B cell (primary cell): ENCODE measurements around the gene TRH. TPM values are rescaled to one million over a fixed set of nuclear protein-coding genes. Genes with fewer than 3 reads are reported as not detected.
"Not testable (repeated sequence)": the region's sequence is repeated elsewhere in the genome, so short reads cannot be mapped to it uniquely, and the experiment has no call there.

Experiments
- ATAC-seq: fragments of 200-7000 bp; cut with Tn5 transposase; one replicate; pipeline ENCODE4 v1.10.0; 2021; ENCODE audit warnings: low read depth, mild to moderate bottlenecking, moderate number of reproducible peaks, moderate library complexity
- CTCF ChIA-PET: fragments of 350-600 bp; sonication (Branson Sonifier 250); formaldehyde crosslinking; loops from one replicate; lab custom pipeline; 2021; ENCODE audit warnings: antibody characterized with exemption, inconsistent platforms; lab: Charles Lee
- POLR2A ChIA-PET: fragments of 350-600 bp; sonication (Branson Sonifier 250); formaldehyde crosslinking; loops from one replicate; lab custom pipeline; 2021; ENCODE audit warnings: antibody characterized with exemption; lab: Charles Lee
- DNase-seq: peaks from one replicate; pipeline ENCODE4 v3.0.0; 2013
- H2AFZ ChIP-seq: 2 replicates; pipeline ENCODE4 v1.6.1; 2012; ENCODE audit warnings: mild to moderate bottlenecking, low read depth, low read length; ENCODE audit not compliant: insufficient read depth, poor library complexity, severe bottlenecking
- H3K27ac ChIP-seq, 2 donors: 1 replicate in 1 of 2; 2 replicates in 1 of 2; pipeline ENCODE4 v1.5.1; 2012 to 2013; ENCODE audit warnings: low read length in 2 of 2, mild to moderate bottlenecking in 2 of 2, moderate library complexity in 1 of 2
- H3K27me3 ChIP-seq, 4 experiments: fragments of 200-600 bp in 1 of 4; sonication (generic) in 1 of 4; replicated peaks in 1 of 4; 1 replicate in 2 of 4; 2 replicates in 2 of 4; pipeline versions ENCODE4 v1.6.1 to v1.7.0; 2013 to 2016; ENCODE audit warnings: low read length in 3 of 4, mild to moderate bottlenecking in 2 of 4, mixed read lengths in 1 of 4, moderate library complexity in 1 of 4; ENCODE audit not compliant: insufficient read depth in 4 of 4, control insufficient read depth in 3 of 4; ENCODE audit errors: control extremely low read depth in 1 of 4
- H3K36me3 ChIP-seq, 2 experiments: replicated peaks in 1 of 2; 1 replicate in 1 of 2; 2 replicates in 1 of 2; pipeline versions ENCODE4 v1.6.1 to v1.7.1; 2013; ENCODE audit warnings: low read length in 1 of 2; ENCODE audit not compliant: insufficient read depth in 2 of 2, control insufficient read depth in 1 of 2; ENCODE audit errors: control extremely low read depth in 1 of 2, extremely low read depth in 1 of 2
- H3K4me1 ChIP-seq, 2 donors: fragments of 200-600 bp in 1 of 2; sonication (generic) in 1 of 2; 1 replicate in 1 of 2; 2 replicates in 1 of 2; pipeline versions ENCODE4 v1.5.1 to v1.6.1; 2013 to 2017; ENCODE audit warnings: low read length in 2 of 2; ENCODE audit not compliant: control insufficient read depth in 2 of 2, insufficient read depth in 2 of 2
- H3K4me2 ChIP-seq: replicated peaks from 2 replicates; pipeline ENCODE3; 2012; ENCODE audit warnings: mild to moderate bottlenecking, low read depth, low read length; ENCODE audit not compliant: poor library complexity, severe bottlenecking
- H3K4me3 ChIP-seq, 5 experiments: fragments of 200-600 bp in 1 of 5; sonication (generic) in 1 of 5; 1 replicate in 3 of 5; 2 replicates in 2 of 5; pipeline versions ENCODE4 v1.5.1 to v1.7.0; 2011 to 2016; ENCODE audit warnings: low read length in 4 of 5, mild to moderate bottlenecking in 4 of 5, low read depth in 2 of 5, control low read depth in 1 of 5, moderate library complexity in 1 of 5; ENCODE audit not compliant: insufficient read depth in 1 of 5; ENCODE audit errors: control extremely low read depth in 1 of 5, extremely low read depth in 1 of 5
- H3K79me2 ChIP-seq: fragments of 200-600 bp; sonication (generic); one replicate; pipeline ENCODE4 v1.6.0; 2016; ENCODE audit warnings: low read length; ENCODE audit not compliant: control insufficient read depth, insufficient read depth
- H3K9ac ChIP-seq: fragments of 200-600 bp; sonication (generic); 2 replicates; pipeline ENCODE4 v1.6.1; 2017; ENCODE audit warnings: mild to moderate bottlenecking, low read length, moderate library complexity
- H3K9me3 ChIP-seq, 3 donors: one replicate each; pipeline versions ENCODE4 v1.6.1 to v1.7.1; 2013; ENCODE audit warnings: low read length in 2 of 3; ENCODE audit not compliant: control insufficient read depth in 2 of 3, insufficient read depth in 1 of 3; ENCODE audit errors: control extremely low read depth in 1 of 3
- H4K20me1 ChIP-seq: 2 replicates; pipeline ENCODE4 v1.6.0; 2012; ENCODE audit warnings: mild to moderate bottlenecking, low read length; ENCODE audit not compliant: insufficient read depth, control insufficient read depth, poor library complexity, severe bottlenecking
- H3K27ac Mint-ChIP-seq: one replicate; pipeline ENCODE4 v1.8.0; 2021; ENCODE audit warnings: mixed read lengths
- H3K27me3 Mint-ChIP-seq: one replicate; pipeline ENCODE4 v1.8.0; 2021; ENCODE audit warnings: mixed read lengths
- H3K4me1 Mint-ChIP-seq: one replicate; pipeline ENCODE4 v1.8.0; 2021; ENCODE audit warnings: mixed read lengths
- H3K4me3 Mint-ChIP-seq: one replicate; pipeline ENCODE4 v1.8.0; 2021; ENCODE audit warnings: mixed read lengths
- H3K9me3 Mint-ChIP-seq: one replicate; pipeline ENCODE4 v1.8.0; 2022; ENCODE audit warnings: mixed read lengths; ENCODE audit not compliant: insufficient read depth
- CTCF ChIP-seq: fragments of 200-600 bp; IDR thresholded peaks from one replicate; pipeline ENCODE4 v1.8.0; 2022; ENCODE audit warnings: antibody characterized with exemption, mild to moderate bottlenecking
- WGBS: methylation state at CpG from one replicate; pipeline ENCODE4 v1.1.5; 2013; ENCODE audit warnings: missing lambda C conversion rate; ENCODE audit not compliant: insufficient coverage; 5-methylcytosine and 5-hydroxymethylcytosine counted together
- intact Hi-C: fragments of 100-400 bp; cut with micrococcal nuclease; formaldehyde crosslinking; loops from one replicate; pipeline ENCODE4 v1.10.0; 2022
- polyA plus RNA-seq: library from polyadenylated mRNA; depleted of rRNA; stranded (reverse); fragments of >200 nt; gene quantifications from 2 replicates; pipeline ENCODE4 v1.2.3, GENCODE V29; 2012
- total RNA-seq, 2 donors: library from RNA; stranded (reverse); fragments of 120-200 nt in 1 of 2; gene quantifications; 1 replicate in 1 of 2; 2 replicates in 1 of 2; pipeline versions ENCODE4 v1.2.3 to v1.2.4, GENCODE V29; 2013 to 2022

The TRH gene
- total and polyA plus RNA-seq, 2 donors (not counting 1 experiment from before 2014, with no cell fraction given) = not detected

- peaks cover 12% of the 10 kb centered on the region for H3K27me3 Mint-ChIP-seq
- H3K4me3 ChIP-seq, H3K4me3 Mint-ChIP-seq, H3K9me3 ChIP-seq, ATAC-seq, H3K36me3 ChIP-seq, H3K27ac Mint-ChIP-seq, POLR2A ChIA-PET, H2AFZ ChIP-seq, H4K20me1 ChIP-seq, H3K27me3 ChIP-seq, H3K4me1 Mint-ChIP-seq, H3K9me3 Mint-ChIP-seq, H3K4me2 ChIP-seq, H3K79me2 ChIP-seq, H3K9ac ChIP-seq, H3K4me1 ChIP-seq, H3K27ac ChIP-seq: not testable (repeated sequence)
- 90% methylated on average over 4 of the region's 14 CpGs for WGBS
- CTCF ChIA-PET = interaction anchor here (1.2 to 4.2 kb wide), 4 partner anchors 67 to 398 kb away, joined by 3 to 21 read pairs (median 10); no protein-coding TSS in a partner anchor
- DNase-seq = peak; percentile 38
- intact Hi-C loops = loop anchor here (5.0 kb wide), 2 partner anchors 66 to 81 kb away; no protein-coding TSS in a partner anchor
- peak; percentile 49 for TF ChIP-seq CTCF
Observed at GRCh38 chr3:130026146-130026829, 51.8 kb downstream of the TRH start.

- WGBS = 86% methylated on average over 3 of the region's 6 CpGs
Observed at GRCh38 chr3:130027437-130027836, 52.9 kb downstream of the TRH start.

More at GRCh38 chr3:130027437-130027836, 52.9 kb downstream of the TRH start:
- H3K27me3 ChIP-seq, H3K27ac ChIP-seq, H4K20me1 ChIP-seq, H3K79me2 ChIP-seq, H3K9me3 Mint-ChIP-seq, H3K9me3 ChIP-seq, H3K27me3 Mint-ChIP-seq, POLR2A ChIA-PET, H3K4me3 ChIP-seq, H3K27ac Mint-ChIP-seq, H2AFZ ChIP-seq, H3K36me3 ChIP-seq, H3K9ac ChIP-seq, H3K4me1 ChIP-seq, ATAC-seq, H3K4me1 Mint-ChIP-seq, H3K4me2 ChIP-seq, DNase-seq, H3K4me3 Mint-ChIP-seq: not testable (repeated sequence)
- intact Hi-C loops = loop anchor here (5.0 kb wide), 2 partner anchors 65 to 80 kb away; no protein-coding TSS in a partner anchor
- CTCF ChIA-PET = interaction anchor here (0.8 to 4.2 kb wide), 3 partner anchors 66 to 78 kb away, joined by 3 to 21 read pairs (median 18); no protein-coding TSS in a partner anchor

Other genes starting within 250 kb of the TRH start
- 32.2 and 37.8 TPM in 2 replicates for gene TMCC1, start 81.0 kb upstream of the TRH start, total RNA-seq
- 6.8 and 8.5 TPM in 2 replicates for gene TMCC1, start 81.0 kb upstream of the TRH start, polyA plus RNA-seq
- 8.4 and 8.8 TPM in 2 replicates for gene ALG1L2, start 107.1 kb downstream of the TRH start, total RNA-seq
- not detected in 2 replicates for gene ALG1L2, start 107.1 kb downstream of the TRH start, polyA plus RNA-seq